Medulla oblongata (tissue), 1 donor: ENCODE measurements around the gene CTDP1.

Source experiments
- DNase-seq: peaks from one replicate; pipeline ENCODE4 v3.0.0-alpha.2; 2015; ENCODE audit errors: extremely low spot score

The CTDP1 gene

DNA sequence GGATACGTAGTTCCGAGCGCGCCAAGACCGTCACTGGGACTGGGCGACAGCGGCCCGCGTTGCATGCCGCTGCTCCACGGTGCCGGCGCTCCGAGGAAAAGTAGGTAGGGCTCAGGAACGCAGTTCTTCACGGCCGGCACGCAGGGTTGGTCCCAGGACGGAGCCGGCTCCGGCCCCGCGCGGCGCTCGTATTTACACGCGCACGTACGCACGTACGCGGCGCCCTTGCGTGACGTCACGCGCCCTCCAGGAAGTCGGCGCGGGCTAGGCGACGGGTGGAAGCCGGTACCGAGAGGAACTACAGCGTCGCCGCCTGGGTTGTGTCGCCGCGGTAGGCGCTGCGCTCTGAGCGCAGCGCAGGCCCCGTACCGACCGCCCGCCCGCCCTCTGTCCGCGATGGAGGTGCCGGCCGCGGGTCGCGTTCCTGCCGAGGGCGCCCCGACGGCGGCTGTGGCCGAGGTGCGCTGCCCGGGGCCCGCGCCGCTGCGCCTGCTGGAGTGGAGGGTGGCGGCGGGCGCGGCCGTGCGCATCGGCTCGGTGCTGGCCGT is at the start of gene CTDP1:
Gene CTDP1 (plus strand): TSS at position 252 of the 548 bp plus-strand sequence. CDS start 145 bp downstream, at position 397.
- peak; percentile 90 for DNase-seq

DNA sequence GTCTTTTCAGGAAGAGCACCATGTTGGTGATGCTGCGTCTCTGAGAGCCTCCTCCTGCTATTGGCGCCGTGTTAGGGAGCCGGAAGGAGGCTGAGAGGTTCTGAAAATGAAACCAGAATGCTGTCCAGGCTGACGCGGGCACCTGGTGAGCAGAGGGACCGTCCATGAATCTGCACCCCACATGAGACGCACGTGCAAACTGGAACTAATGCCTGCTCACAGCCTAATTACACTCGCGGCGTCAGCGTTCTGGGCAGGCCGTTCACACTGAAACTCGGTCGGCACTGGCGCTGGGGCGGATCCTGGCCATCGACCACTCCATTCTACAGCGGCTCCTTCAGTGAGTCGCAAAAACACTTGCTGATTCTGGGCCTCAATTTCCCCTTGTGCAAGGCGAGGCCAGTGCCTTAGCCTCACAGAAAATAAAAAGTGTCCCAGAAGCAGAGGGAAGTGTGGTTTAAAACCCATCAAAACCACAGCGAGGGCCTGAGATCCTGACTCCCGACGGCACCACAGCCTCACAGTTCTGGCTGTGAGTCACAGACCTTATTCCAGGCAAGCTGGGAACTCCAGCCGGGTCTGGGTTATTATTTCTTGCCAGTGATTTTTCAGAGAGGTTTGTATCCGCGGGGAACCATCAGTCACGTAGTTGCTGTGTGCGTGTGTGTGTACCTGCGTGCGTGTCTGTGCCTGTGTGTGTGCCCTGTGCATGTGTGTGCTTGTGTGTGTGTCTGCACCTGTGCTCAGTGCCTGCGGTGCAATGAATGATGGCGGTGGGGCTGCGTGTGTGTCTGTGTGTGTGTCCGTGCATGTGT is 49.1 kb upstream of the CTDP1 start:
- no peak for DNase-seq

DNA sequence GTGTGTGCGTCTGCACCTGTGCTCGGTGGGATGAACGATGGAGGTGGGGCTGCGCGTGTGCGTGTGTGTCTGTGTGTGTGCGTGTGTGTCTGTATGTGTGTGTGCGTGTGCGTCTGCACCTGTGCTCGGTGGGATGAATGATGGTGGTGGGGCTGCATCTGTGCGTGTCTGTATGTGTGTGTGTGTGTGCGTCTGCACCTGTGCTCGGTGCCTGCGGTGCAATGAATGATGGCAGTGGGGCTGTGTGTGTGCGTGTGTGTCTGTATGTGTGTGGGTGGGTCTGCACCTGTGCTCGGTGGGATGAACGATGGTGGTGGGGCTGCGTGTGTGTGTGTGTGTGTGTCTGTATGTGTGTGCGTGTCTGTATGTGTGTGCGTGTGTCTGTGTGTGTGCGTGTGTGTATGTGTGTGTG is 48.5 kb upstream of the CTDP1 start:
- DNase-seq, result no peak

- no peak for DNase-seq
Measured at GRCh38 chr18:79631761-79632446, 47.7 kb upstream of the CTDP1 start.

DNA sequence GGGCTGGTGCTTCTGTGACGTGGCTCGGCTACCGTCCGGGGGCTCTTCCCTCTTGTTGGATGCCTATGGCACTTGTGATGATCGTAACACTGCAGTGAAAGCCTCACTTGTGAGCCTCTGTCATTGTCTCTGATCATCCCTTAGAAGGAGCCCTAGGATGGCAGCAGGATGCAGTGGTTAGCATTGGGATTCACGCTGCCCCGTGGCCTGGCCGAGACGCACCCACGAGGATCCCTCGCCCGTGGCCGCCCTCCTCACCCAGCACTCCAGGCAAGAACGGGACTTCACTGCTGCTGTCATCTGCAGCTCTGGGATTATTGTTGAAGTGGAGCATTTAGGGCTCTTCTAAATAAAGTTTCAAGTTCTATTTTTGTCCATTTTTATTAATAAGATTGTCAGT is 46.8 kb upstream of the CTDP1 start:
- DNase-seq, result no peak

DNA sequence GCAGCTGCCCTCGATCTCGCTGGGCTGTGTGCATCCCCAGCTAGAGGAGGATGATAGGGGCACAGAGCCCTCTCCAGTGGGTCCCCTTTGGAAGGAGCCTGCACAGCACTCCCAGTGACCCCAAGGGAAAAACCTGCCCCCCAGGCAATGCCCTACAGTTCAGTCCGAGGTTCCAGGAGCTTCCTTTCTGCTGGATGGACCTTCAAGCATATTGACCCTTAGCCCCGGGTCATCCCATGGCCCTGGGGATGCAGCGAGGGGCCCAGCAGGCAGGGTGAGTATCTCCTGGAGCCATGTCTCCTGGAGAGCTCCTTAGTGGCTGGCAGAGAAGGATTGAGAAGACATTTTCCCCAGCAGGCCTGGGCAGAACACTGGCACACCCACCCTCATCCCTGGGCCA is 45.4 kb upstream of the CTDP1 start:
- DNase-seq, result no peak

- no peak for DNase-seq
Measured at GRCh38 chr18:79634593-79635426, 44.8 kb upstream of the CTDP1 start.

- no peak for DNase-seq
Measured at GRCh38 chr18:79635427-79635726, 44.2 kb upstream of the CTDP1 start.

DNA sequence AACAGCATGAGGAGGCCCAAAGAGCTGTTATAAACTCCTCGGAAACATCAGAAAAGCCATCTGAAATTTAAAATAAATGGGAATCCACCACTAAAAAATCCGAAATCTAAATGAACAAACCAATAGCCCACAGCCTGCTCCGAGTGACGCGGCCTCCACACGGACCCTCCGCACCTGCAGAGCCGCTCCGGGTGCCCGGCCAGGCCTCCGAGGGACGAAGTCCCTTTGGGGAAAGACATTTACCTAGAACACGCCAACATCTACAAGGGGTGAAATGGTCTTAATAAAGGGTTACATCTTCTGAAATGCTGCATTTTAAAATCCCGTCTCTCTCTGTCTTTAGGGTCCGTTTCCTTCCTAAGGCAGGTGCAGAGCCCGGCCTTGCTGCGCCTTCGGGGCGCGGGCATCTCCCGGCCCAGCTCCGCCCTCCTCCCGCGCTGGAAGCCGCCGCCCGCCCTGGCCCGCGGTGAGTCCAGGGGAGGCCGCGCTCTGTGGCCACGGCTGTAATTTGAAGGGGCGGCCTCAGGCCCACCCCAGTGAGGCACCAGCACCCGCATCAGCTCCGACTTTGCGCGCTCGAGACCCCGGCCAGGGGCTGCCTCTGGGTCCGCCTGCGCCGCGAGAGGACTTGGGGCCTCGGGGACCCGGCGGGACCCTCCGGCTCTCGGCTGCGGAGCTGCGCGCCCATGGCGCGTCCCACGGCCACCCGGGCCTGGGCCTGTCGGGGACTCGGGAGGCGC is 42.3 kb upstream of the CTDP1 start:
- no peak for DNase-seq

DNA sequence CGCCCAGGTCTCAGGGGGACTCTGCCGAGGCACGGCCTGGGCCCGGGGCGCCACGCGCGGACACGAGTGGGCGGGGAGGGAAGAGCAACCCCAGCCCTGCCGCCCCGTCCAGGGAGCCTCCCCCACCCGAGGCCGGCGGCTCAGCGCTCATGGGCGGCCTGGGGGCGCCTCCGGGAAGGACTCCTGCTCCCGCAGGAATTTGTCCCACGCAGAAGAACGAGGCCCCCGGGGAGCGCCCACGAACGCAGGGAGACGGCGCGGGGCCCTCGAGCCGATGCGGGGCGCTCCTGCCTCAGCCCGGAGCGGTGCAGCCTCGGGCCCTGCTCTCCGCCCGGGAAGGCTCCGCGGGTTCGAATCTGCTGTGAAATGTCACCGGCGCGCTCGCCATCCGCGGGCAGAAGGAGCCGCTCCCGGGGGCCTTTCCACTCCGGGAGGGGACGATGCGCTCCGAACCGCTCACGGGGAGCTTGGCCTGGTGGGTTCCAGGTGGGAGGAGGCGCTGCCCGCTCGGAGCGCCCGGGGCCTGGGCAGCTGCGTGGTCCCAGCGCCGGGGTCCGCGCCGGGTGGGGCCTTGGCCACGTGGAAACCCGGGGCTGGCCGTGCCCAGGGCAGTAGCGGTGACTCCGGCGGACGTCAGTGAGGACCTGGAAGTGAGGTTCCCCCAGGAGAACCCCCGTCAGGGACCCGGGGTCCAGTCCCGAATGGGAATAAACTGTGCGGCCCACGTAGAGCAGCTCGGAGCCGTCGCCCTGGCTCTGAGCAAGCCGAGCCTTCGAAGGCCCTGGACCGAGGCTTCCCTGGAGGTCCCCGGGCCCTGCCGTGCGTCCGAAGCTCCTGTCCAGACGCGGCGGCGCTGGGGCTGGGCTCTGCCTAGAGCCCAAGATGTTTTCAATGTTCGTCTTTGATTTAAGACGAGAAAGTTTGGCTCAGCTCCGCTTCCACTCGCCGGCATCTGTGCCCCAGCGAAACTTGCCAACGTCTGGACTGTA is 41.4 kb upstream of the CTDP1 start:
- DNase-seq, result no peak

DNA sequence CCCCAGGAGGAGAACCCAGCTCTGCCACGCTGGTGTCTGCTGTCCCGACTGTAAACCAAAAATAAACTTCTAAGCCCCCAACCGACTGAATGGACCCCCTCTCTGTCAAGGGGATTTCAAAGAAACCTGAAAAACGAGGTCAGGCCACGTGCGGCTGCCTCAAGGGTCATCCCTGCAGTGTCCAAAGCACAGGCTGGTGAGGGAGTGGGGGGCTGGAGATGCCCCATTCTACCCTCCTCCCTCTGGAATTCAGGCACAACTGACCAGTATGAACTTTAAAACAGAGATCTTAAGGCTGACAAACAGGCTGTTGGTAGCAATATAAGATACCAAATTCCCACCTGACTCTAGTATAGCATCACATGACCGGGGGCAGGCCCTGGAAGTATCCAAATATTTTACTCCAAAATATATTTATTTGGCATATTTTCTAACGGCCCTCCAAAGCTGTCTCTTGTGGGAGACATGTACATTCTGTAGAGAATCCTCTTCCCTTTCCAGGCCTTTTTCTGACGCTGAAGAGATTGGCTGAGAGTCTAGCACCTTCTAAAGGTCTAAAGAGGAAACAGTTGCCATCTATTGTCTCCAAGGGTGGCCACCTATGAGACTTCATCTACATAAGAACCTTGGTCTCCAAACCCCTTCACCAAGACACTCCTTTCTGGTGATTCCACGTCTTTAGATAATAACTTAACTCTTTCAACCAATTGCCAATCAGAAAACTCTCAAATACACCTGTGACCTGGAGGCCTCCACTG is 40.4 kb upstream of the CTDP1 start:
- no peak for DNase-seq

DNA sequence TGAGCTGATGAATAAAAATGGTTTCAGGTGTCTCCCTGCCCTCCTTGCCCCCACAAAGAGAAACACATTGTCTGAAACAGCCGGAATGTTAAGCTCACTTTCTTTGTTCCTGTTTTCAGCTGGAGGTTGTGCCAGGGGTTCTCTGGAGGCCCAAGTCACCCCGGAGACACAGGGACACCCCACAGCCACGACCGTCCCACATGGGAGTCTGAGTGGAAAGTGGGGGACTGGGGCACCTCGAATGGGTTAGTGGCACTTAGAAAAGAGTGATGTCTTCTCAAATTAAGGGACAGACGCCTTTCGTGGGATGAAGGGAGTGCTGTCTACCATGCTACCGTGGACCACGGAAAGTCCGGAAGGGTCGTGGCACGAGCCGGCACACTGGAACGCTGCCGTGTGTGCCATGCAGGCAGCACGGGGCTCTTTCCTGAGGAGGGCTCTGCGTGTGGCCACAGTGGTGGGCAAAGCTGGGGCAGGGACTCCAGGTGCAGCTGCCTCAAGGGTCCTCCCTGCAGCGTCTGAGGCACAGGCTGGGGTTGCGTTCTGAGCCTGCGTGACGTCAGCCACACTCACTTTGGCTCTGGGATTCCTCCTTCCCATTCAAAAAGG is 39.4 kb upstream of the CTDP1 start:
- no peak for DNase-seq

- DNase-seq, result no peak
Measured at GRCh38 chr18:79640875-79641274, 38.7 kb upstream of the CTDP1 start.

GRCh38 chr18:79641722-79642497 is 37.7 kb upstream of the CTDP1 start:
- no peak for DNase-seq

DNA sequence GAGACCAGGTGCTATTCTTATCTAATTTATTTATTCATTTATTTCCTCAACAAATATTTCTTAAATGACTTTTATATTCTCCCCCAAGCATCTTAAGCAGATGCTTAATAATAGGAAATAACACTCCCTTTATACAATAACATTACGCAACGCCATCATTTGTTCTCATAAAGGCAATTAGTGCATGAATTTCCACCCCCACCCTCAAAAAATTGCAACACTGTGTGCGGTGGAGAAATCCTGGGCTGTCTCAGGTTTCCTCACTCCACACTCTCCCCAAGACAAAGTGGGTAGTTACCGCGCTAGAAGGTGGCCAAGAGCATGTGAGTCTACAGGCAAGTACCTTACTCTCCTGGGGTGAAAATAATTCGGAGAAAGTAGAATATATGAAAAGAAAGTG is 37.0 kb upstream of the CTDP1 start:
- DNase-seq, result no peak

DNA sequence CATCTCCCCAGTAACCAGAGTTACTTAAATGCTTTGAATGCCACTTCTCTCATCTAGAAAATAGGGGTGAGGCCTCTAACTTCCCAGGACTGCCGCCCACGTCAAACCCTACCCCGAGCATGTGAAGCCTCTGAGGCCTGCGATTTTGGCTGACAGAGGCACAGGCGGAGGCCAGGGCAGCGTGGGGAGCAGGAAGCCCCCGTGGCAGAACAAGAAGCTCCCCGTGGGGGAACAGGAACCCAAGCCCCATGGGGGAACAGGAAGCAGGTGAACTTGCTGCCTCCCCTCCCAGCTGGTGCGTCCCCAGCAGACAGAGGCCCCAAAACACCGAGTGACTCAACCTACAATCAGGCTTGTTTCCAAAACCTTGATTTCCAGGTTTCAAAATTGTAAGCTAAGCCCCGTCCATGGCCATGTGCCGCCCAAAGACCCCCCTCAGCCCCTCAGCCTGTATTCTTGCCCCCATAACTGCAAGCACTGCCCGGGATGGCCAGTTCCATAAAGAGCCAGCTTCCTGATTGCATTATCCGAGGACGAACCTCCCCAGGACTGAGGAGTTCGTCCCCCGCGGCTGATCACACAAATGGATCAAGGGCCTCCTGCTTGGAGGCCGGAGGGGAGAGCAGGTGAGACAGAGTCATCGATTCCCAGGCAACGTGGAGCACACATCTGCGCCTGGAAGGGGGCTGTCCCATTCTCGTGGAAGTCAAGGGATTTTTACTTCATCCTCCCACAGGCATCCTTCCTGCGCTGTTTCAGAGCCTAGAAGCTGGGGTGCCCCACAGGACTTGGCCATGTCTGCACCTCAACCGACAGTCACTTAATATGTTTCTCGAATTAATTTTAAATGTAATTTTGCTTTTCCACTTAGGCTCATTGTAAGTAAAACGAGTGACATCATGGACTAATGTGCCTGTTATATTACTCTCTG is 36.3 kb upstream of the CTDP1 start:
- DNase-seq, result peak; percentile 31

GRCh38 chr18:79644006-79644665 is 35.5 kb upstream of the CTDP1 start:
- peak; percentile 70 for DNase-seq
